Duodenal mucosa (tissue), 2 donors: ENCODE data around the gene ST7.
"Not testable (repeated sequence)": the region's sequence is repeated elsewhere in the genome, so short reads cannot be mapped to it uniquely, and the experiment has no call there.

Source experiments
- H3K27ac ChIP-seq: one replicate; pipeline ENCODE4 v1.7.0; 2013; ENCODE audit warnings: low read depth, low read length
- H3K27me3 ChIP-seq, 2 donors: one replicate each; pipeline ENCODE4 v1.7.0; 2013; ENCODE audit warnings: low read length in 2 of 2, control low read depth in 1 of 2; ENCODE audit not compliant: insufficient read depth in 2 of 2, control insufficient read depth in 1 of 2
- H3K36me3 ChIP-seq, 2 donors: one replicate each; pipeline ENCODE4 v1.7.0; 2013; ENCODE audit warnings: low read length in 2 of 2, control low read depth in 1 of 2; ENCODE audit not compliant: insufficient read depth in 2 of 2, control insufficient read depth in 1 of 2
- H3K4me1 ChIP-seq, 2 donors: one replicate each; pipeline ENCODE4 v1.7.0; 2013; ENCODE audit warnings: low read length in 2 of 2, control low read depth in 1 of 2; ENCODE audit not compliant: insufficient read depth in 2 of 2, control insufficient read depth in 1 of 2
- H3K4me3 ChIP-seq, 2 donors: one replicate each; pipeline ENCODE4 v1.7.0; 2013; ENCODE audit warnings: low read length in 2 of 2, low read depth in 1 of 2
- H3K9ac ChIP-seq, 2 donors: one replicate each; pipeline ENCODE4 v1.7.0; 2013; ENCODE audit warnings: low read length in 2 of 2, low read depth in 1 of 2
- H3K9me3 ChIP-seq, 2 donors: one replicate each; pipeline ENCODE4 v1.7.0; 2013; ENCODE audit warnings: low read length in 2 of 2, control low read depth in 1 of 2; ENCODE audit not compliant: control insufficient read depth in 1 of 2

The ST7 gene

DNA sequence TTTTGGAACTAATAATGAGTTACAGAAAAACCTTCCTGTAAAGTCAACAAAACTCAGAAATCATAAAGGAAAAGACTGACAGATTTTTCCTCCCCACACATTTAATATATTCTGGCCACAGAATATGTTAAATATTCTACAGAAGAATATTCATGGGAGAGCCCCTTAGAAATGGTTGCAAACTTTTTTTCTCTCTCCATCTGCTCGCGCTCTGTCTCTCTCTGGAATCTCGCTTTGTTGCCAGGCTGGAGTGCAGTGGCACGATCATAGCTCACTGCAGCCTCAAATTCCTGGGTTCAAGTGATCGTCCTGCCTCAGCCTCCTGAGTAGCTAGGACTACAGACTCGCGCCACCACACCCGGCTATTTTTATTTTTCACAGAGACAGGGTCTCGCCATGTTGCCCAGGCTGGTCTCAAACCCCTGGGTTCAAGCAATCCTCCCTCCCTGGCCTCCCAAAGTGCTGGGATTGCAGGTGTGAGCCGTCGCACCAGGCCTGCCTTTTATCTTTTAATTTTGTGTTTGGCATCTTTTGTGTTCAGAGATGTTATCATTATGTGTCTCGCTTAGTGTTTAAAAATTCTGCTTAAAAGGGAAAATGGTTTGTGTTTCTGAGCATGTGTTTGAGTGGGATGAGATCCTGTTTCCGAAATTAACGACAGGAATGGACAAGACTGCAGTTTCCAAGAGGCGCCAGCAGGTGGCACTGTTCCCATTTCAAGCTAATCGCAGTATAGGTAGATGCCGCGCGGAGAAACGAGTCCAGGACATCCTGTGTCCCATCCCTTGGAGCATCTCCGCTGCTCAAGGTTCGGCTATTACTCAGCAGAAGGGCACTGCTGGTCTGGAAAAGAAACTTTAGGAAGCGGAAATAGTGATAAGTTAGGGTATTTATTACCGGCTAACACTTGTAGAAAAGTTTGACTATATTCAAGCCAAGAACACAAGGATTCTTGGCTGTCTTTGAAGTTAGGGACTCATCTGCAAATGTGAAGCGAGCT lies 23.1 kb upstream of the ST7 start:
- no peak overlapping the region for H3K27ac ChIP-seq
- H3K4me3 ChIP-seq: no peak overlapping the region
- no peaks in the 10 kb centered on the region for H3K9me3 ChIP-seq
- H3K4me1 ChIP-seq: peaks cover 0 to 3% of the 10 kb centered on the region in 2 donors
- no peaks in the 10 kb centered on the region for H3K36me3 ChIP-seq
- H3K9ac ChIP-seq: no peak overlapping the region
- H3K27me3 ChIP-seq: no peaks in the 10 kb centered on the region

GRCh38 chr7:116932566-116932965 lies 20.7 kb upstream of the ST7 start:
- H3K4me1 ChIP-seq: peaks cover 0 to 3% of the 10 kb centered on the region in 2 donors
- no peaks in the 10 kb centered on the region for H3K36me3 ChIP-seq
- no peaks in the 10 kb centered on the region for H3K9me3 ChIP-seq
- peaks cover 0 to 3% of the 10 kb centered on the region in 2 donors for H3K27me3 ChIP-seq
- H3K4me3 ChIP-seq: no peak overlapping the region
- no peak overlapping the region for H3K9ac ChIP-seq
- H3K27ac ChIP-seq: no peak overlapping the region

DNA sequence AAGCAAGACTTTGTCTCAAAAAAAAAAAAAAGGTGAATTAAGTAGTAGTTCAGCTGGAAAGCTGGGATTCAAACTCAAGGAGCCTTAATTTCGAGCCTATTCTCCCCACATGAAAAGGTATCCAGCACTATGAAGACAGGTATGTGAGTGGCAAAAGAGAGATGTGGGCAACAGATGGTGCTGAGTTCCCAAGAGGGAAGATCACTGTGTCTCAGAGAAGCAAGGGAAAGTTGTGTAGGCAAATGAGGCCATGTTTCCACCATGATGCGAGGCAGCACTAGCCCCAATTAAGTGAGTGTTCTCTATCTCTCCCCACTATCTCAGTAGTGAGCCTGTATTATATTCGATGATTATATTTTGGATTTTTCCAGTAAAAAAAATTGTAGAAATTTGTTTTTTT lies 19.8 kb upstream of the ST7 start:
- Histone ChIP-seq H3K4me3 (no peak overlapping the region), H3K9ac (no peak overlapping the region), H3K36me3 (no peaks in the 10 kb centered on the region), H3K9me3 (no peaks in the 10 kb centered on the region), H3K4me1 (peaks cover 0 to 3% of the 10 kb centered on the region in 2 donors), H3K27me3 (peaks cover 0 to 3% of the 10 kb centered on the region in 2 donors), H3K27ac (no peak overlapping the region)

GRCh38 chr7:116934580-116934979 lies 18.7 kb upstream of the ST7 start:
- peaks cover 0 to 3% of the 10 kb centered on the region in 2 donors for H3K27me3 ChIP-seq
- H3K9me3 ChIP-seq: no peaks in the 10 kb centered on the region
- no peak overlapping the region for H3K4me3 ChIP-seq
- H3K9ac ChIP-seq: no peak overlapping the region
- peaks cover 0 to 3% of the 10 kb centered on the region in 2 donors for H3K4me1 ChIP-seq
- no peaks in the 10 kb centered on the region for H3K36me3 ChIP-seq
- no peak overlapping the region for H3K27ac ChIP-seq

DNA sequence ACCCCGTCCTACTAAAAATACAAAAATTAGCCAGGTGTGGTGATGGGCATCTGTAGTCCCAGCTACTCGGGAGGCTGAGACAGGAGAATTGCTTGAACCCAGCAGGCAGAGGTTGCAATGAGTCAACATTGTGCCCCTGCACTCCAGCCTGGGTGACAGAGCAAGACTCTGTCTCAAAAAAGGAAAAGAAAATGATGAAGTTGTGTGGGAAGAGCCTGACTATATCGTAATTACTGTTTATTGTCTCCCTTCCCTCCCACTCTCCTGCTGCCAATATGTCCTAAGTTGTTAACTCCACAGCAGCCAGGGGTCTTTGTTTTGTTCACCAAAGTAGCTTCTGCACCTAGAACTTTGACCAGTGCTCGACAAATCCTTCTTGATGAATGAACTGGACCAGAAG lies 16.5 kb upstream of the ST7 start:
- not testable (repeated sequence) for H3K9me3 ChIP-seq, H3K27ac ChIP-seq, H3K4me1 ChIP-seq, H3K9ac ChIP-seq, H3K4me3 ChIP-seq, H3K27me3 ChIP-seq, H3K36me3 ChIP-seq

GRCh38 chr7:116938678-116939077 lies 14.6 kb upstream of the ST7 start:
- Histone ChIP-seq H3K9ac (no peak overlapping the region), H3K36me3 (no peaks in the 10 kb centered on the region), H3K4me3 (no peak overlapping the region), H3K27me3 (peaks cover 0 to 3% of the 10 kb centered on the region in 2 donors), H3K27ac (no peak overlapping the region), H3K4me1 (no peaks in the 10 kb centered on the region), H3K9me3 (no peaks in the 10 kb centered on the region)

GRCh38 chr7:116940689-116941370 lies 12.5 kb upstream of the ST7 start:
- no peaks in the 10 kb centered on the region for H3K4me1 ChIP-seq
- no peak overlapping the region for H3K4me3 ChIP-seq
- peaks cover 0 to 3% of the 10 kb centered on the region in 2 donors for H3K27me3 ChIP-seq
- H3K36me3 ChIP-seq: no peaks in the 10 kb centered on the region
- no peak overlapping the region for H3K27ac ChIP-seq
- no peaks in the 10 kb centered on the region for H3K9me3 ChIP-seq
- H3K9ac ChIP-seq: no peak overlapping the region

DNA sequence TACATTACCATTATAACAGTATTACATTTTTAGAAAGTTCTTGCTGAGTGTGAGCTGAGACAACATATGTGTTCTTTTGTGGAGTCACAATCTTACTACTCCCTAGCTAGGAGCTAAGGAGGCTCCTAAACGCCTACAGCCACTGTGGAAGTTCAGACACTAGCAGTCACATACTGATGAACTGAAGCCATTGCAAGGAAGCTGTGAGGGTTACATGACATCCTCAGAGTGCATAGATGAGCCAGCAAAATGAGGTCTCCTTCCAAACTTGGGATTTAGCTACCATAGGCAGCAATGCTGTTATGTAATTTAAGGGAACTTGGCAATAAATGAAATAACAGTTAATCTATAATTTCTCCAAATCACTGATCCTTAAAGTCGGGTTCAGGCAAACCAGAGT lies 10.8 kb upstream of the ST7 start:
- no peak overlapping the region for H3K27ac ChIP-seq
- no peaks in the 10 kb centered on the region for H3K4me1 ChIP-seq
- no peak overlapping the region for H3K4me3 ChIP-seq
- H3K36me3 ChIP-seq: no peaks in the 10 kb centered on the region
- H3K27me3 ChIP-seq: no peaks in the 10 kb centered on the region
- H3K9me3 ChIP-seq: no peaks in the 10 kb centered on the region
- H3K9ac ChIP-seq: no peak overlapping the region

GRCh38 chr7:116948934-116949333 lies 4.4 kb upstream of the ST7 start:
- Histone ChIP-seq H3K27me3 (no peaks in the 10 kb centered on the region), H3K4me1 (peaks cover 8 to 9% of the 10 kb centered on the region in 2 donors), H3K9me3 (no peaks in the 10 kb centered on the region), H3K9ac (no peak overlapping the region), H3K27ac (no peak overlapping the region), H3K4me3 (no peak overlapping the region), H3K36me3 (no peaks in the 10 kb centered on the region)
